OCI-LY3 (cell line): ENCODE data around the gene TWIST2.

Experiments
- CTCF ChIP-seq: fragments of 200-600, 300-600 bp; sonication (generic); IDR thresholded peaks from 2 replicates; pipeline ENCODE4 v1.5.1; 2014; ENCODE audit warnings: antibody characterized with exemption, low read length, low read depth
- EZH2phosphoT487 ChIP-seq: fragments of 200-600 bp; shearing (Covaris generic); IDR thresholded peaks from 2 replicates; pipeline ENCODE4 v1.6.1; 2018; ENCODE audit warnings: antibody characterized with exemption, mixed run types, low read depth

- no peak for TF ChIP-seq CTCF
- TF ChIP-seq EZH2phosphoT487, result no peak
Observed at GRCh38 chr2:238897911-238898311, 50.0 kb downstream of the TWIST2 start.
